ENCODE results near the gene COL26A1.
A peak's percentile ranks its signal among the peaks of the same experiment; 100 is the strongest.

COL26A1 gene

GRCh38 chr7:101582971-101583370 lies 220.3 kb downstream of the COL26A1 start:
- DNase-seq, result no peak

- DNase-seq, result no peak
These were observed 223.6 kb downstream of the COL26A1 start for GRCh38 chr7:101586078-101586905.

- no peak for DNase-seq
These were observed 224.4 kb downstream of the COL26A1 start for GRCh38 chr7:101586906-101587677.

DNA sequence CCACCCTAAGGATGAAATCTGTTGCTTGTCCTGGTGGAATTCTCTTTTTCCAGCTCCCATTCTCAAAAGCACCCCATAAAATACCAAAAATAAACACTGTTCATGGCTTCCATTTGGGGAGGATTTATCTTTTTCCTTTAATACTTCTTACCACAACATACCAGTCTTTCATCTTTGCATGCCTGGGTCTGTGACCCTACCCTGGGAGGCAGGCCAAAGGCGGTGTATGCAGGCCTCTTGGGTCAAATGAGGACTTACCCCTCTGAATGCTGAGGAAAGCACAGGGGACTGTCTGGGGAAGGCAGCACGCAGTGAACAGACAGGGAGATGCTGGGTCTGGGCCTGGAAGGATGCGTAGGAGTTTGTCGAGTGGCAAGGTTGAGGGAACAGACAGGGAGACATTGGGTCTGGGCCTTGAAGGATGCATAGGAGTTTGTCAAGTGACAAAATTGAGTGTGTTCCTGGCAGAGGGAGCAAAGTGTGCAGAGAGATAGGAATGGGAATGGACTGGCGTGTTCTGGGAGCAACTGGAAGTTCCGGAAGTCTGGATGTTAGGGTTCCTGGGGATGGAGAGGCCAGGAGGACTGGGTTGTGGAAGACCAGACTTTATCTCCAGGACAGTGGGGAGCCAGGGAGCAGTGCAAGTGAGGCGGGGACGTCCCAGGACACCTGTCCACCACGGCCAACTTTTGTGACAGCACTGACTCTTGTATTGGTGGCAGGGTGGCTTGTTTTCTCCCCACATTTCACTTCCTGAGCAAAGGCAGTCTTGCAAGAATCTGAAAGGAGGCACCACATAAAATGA lies 225.7 kb downstream of the COL26A1 start:
- DNase-seq, result no peak

DNA sequence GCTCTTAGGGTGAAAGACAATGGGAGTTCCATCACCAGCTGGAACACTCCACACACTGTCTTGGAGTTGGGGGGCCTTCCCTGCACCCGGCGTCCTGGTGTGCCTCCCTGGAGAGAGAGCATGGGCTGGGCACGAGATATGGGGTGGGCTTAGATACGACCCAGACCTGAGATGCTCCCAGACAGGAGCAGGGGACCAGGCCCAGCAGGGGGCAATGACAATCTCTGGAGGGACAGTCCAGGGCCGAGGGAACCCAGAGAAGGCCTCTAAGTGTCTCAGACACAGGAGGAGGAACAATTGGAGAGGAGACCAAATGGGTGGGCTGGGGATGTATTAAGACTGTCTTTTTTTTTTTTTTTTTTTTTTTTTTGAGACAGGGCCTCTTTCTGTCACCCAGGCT lies 226.4 kb downstream of the COL26A1 start:
- DNase-seq, result no peak

- no peak for DNase-seq
These were observed 227.4 kb downstream of the COL26A1 start for GRCh38 chr7:101589976-101590662.

GRCh38 chr7:101590663-101591435 lies 228.2 kb downstream of the COL26A1 start:
- DNase-seq, result no peak

DNA sequence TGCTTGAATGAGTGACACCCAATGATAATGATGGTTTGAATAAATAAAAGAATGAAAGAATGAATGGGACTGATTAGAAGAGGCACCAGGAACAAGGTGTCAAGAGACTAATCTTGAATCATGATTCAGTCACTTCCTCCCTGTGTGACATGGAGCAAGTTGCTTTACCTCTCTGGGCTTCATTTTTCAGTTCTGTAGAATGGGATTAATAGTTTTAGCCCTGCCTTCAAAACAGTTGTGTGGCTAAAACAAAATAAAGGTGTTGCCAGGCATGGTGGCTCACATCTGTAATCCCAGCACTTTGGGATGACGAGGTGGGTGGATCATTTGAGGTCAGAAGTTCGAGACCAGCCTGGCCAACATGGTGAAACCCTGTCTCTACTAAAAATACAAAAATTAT lies 228.8 kb downstream of the COL26A1 start:
- DNase-seq, result no peak

GRCh38 chr7:101593556-101593955 lies 230.9 kb downstream of the COL26A1 start:
- no peak for DNase-seq

DNA sequence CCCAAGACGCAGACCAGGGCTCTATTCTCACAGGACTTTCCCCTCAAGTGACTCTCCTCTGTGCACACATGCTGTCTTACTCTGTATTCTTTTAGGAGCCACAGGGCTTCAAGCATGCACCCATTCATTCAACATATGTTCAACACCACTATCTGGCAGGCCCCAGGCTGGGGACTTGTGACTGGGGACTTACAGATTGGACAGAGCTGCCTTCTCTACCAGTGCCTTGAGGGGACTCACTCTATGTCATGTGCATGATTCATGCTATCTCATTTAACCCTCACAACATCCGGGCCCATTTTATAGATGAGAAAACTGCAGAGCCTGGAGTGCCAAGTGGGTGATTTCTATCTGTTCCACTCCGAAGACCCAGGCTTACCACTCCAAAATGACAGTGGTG lies 232.1 kb downstream of the COL26A1 start:
- no peak for DNase-seq

GRCh38 chr7:101595246-101595645 lies 232.6 kb downstream of the COL26A1 start:
- DNase-seq, result no peak

GRCh38 chr7:101595766-101596537 lies 233.3 kb downstream of the COL26A1 start:
- DNase-seq, result no peak

- no peak for DNase-seq
These were observed 234.2 kb downstream of the COL26A1 start for GRCh38 chr7:101596898-101597297.

DNA sequence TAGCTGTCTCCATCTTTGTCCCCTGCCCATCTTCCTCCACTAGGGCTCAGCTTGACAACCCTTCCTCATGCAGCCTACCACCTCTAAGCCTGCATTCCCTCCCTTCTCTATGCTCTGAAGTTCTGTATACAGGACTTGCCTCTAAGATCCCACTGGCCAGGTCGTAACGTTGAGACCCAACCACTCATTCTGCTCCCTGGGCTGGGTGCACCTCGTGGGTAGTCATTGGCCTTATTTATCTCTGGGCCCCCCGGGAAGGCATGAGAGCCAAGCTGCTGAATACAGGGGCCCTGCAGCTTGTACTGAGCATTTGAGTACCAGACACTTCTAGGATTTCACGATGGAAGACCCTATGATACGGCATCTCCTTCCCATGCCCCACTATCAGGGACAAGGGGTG lies 235.3 kb downstream of the COL26A1 start:
- DNase-seq, result no peak

- no peak for DNase-seq
These were observed 235.8 kb downstream of the COL26A1 start for GRCh38 chr7:101598422-101598985.

GRCh38 chr7:101598986-101599771 lies 236.5 kb downstream of the COL26A1 start:
- no peak for DNase-seq

DNA sequence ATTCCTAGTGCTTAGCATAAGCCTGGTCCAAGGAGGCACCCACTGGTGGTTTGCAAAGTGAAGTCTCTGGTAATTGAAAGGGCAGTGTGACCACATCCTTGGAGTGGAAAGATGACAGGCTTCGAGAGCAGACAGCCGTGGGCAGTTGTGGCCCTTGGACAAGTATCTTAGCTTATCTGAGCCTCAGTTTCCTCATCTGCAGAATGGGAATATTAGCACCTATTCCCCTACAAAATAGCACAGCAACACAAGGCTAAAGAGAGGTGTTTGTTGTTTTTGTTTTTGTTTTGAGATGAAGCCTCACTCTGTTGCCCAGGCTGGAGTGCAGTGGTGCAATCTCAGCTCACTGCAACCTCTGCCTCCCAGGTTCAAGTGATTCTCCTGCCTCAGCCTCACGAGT lies 237.1 kb downstream of the COL26A1 start:
- no peak for DNase-seq

DNA sequence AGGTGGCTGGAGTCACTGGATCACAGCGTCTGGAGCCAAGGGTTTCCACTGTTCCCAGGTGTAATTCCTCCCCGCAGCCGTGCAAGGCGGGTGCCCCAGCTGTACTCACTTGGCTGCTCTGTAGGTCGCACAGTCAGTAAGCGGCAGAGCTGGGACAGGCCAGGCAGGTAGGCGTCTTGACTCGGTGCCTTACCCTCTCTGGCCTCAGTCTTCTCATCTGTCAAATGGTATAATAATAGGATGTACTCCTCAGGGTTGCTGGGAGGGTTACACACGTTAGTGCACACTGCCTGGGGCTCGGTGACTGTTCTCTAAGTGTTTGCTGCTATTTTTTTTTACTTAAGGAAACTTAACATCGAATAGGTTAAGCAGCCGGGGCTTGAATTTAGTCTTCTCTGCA lies 239.4 kb downstream of the COL26A1 start:
- no peak for DNase-seq

DNA sequence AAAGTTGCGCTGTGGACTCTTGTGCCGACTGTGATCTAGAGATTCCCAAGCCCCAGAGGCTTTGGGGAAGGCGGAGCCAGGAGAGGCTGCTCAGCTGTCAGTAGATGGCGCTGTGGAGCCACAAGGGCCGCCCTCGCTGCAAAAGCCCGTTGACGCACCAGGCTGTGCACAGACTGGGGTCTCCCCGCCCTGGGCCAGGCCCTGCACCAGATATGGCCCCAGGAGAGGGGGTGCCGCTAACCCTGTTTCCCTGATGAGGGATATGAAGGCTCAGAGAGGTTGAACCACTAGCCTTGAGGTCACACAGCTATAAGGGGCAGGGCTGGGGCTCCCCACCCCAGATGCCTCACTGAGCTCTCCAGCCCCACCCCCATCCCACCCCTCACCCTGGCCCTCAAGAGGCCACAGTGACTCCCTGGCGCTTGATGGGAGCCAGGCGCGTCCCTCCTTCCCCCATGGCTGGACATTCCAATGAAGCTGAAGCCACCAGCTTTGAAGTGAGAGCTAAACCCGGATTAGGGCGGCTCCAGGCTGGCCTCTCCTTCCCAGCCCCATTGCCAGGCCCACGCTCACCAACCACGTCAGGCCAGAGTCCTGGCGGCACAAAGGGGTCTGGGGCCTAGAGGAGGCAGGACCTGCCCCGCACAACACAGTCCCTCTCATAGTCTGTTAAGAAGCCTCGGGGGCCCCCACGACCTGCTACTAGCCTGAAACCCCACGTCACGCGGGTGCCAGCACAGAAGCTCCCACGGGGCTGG lies 240.0 kb downstream of the COL26A1 start:
- DNase-seq, result peak; percentile 65
